ENCODE measurements around the gene NIT2.
"Not testable (repeated sequence)": the region's sequence is repeated elsewhere in the genome, so short reads cannot be mapped to it uniquely, and the experiment has no call there.

NIT2 gene

DNA sequence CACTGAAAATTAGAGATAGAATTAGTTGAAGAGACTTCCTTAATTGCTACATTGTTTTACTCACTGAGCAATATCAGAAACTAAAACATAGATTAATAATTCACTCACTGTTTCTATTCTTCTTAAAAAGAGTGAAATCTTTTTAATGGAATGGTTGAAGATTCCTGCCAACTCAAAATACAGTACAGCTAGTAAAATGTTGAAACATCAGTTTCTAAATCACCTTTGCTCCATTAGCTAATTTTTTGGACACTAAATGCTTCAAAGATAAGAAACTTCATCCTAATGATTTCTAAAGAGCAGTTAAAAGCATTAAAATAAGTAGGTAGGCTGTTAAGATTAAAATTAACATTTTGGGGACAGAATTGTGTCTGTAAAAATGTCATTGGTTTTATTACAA, 10.5 kb upstream of the NIT2 start:
- H3K27me3 ChIP-seq (ENCODE audit: control insufficient read depth, insufficient read depth, low read length) = no peaks in the 10 kb centered on the region

GRCh38 chr3:100325827-100326226, 8.7 kb upstream of the NIT2 start:
- Histone ChIP-seq H3K4me1 (ENCODE audit: control insufficient read depth, insufficient read depth, low read length) (no peaks in the 10 kb centered on the region), H3K27me3 (ENCODE audit: control insufficient read depth, insufficient read depth, low read length) (no peaks in the 10 kb centered on the region), H3K36me3 (ENCODE audit: control insufficient read depth, insufficient read depth, low read length) (no peaks in the 10 kb centered on the region), H3K9ac (ENCODE audit: low read length) (no peak overlapping the region), H3K9me3 (ENCODE audit: control insufficient read depth, low read length) (no peaks in the 10 kb centered on the region), H3K4me3 (ENCODE audit: low read length) (no peak overlapping the region)

More for the DNA sequence above, 10.5 kb upstream of the NIT2 start:
- Histone ChIP-seq H3K9me3 (ENCODE audit: control insufficient read depth, low read length) (no peaks in the 10 kb centered on the region), H3K9ac (ENCODE audit: low read length) (no peak overlapping the region), H3K36me3 (ENCODE audit: control insufficient read depth, insufficient read depth, low read length) (peaks cover 5% of the 10 kb centered on the region), H3K4me3 (ENCODE audit: low read length) (no peak overlapping the region), H3K4me1 (ENCODE audit: control insufficient read depth, insufficient read depth, low read length) (no peaks in the 10 kb centered on the region)

DNA sequence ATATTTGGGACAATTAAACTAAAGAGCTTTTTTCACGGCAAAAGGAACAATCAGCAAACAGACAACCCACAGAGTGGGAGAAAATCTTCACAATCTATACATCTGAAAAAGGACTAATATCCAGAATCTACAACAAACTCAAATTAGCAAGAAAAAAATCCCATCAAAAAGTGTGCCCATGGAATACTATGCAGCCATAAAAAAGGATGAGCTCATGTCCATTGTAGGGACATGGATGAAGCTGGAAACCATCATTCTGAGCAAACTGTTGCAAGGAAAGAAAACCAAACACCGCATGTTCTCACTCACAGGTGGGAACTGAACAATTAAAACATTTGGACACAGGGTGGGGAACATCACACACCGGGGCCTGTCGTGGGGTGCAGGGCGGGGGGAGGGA, 7.2 kb upstream of the NIT2 start:
- H3K36me3 ChIP-seq (ENCODE audit: control insufficient read depth, insufficient read depth, low read length); H3K4me1 ChIP-seq (ENCODE audit: control insufficient read depth, insufficient read depth, low read length); H3K27me3 ChIP-seq (ENCODE audit: control insufficient read depth, insufficient read depth, low read length); H3K4me3 ChIP-seq (ENCODE audit: low read length); H3K9ac ChIP-seq (ENCODE audit: low read length); H3K9me3 ChIP-seq (ENCODE audit: control insufficient read depth, low read length): not testable (repeated sequence)

GRCh38 chr3:100329800-100330489, 4.6 kb upstream of the NIT2 start:
- Histone ChIP-seq H3K36me3 (ENCODE audit: control insufficient read depth, insufficient read depth, low read length) (no peaks in the 10 kb centered on the region), H3K9me3 (ENCODE audit: control insufficient read depth, low read length) (no peaks in the 10 kb centered on the region), H3K9ac (ENCODE audit: low read length) (no peak overlapping the region), H3K4me1 (ENCODE audit: control insufficient read depth, insufficient read depth, low read length) (no peaks in the 10 kb centered on the region), H3K4me3 (ENCODE audit: low read length) (no peak overlapping the region), H3K27me3 (ENCODE audit: control insufficient read depth, insufficient read depth, low read length) (no peaks in the 10 kb centered on the region)

- H3K27me3 ChIP-seq (ENCODE audit: control insufficient read depth, insufficient read depth, low read length) = no peaks in the 10 kb centered on the region
- H3K4me1 ChIP-seq (ENCODE audit: control insufficient read depth, insufficient read depth, low read length) = peaks cover 4% of the 10 kb centered on the region
- no peaks in the 10 kb centered on the region for H3K36me3 ChIP-seq (ENCODE audit: control insufficient read depth, insufficient read depth, low read length)
- no peak overlapping the region for H3K4me3 ChIP-seq (ENCODE audit: low read length)
- H3K9ac ChIP-seq (ENCODE audit: low read length) = no peak overlapping the region
- H3K9me3 ChIP-seq (ENCODE audit: control insufficient read depth, low read length) = no peaks in the 10 kb centered on the region
These were observed 3.9 kb upstream of the NIT2 start for GRCh38 chr3:100330651-100331050.

DNA sequence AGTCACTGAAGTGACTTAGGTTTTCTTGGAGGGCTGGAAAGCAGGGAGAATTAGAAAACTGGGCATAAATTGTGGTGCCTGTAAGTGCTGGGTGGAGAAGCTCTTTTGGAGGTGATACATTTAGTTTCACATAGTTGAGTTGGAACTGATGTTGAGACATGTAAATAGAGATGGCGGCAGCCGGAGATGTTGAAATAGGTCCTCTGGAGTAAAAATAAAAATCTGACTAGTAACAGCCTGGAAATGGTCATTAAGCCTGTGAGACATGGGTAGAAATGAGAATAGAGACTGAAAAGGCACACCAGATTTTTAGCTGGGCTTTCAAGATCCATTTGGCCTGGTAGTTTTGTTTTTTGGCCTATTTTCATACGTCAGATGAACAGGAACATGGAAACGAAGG, 2.9 kb upstream of the NIT2 start:
- H3K27me3 ChIP-seq (ENCODE audit: control insufficient read depth, insufficient read depth, low read length) = no peaks in the 10 kb centered on the region
- no peak overlapping the region for H3K4me3 ChIP-seq (ENCODE audit: low read length)
- H3K9me3 ChIP-seq (ENCODE audit: control insufficient read depth, low read length) = no peaks in the 10 kb centered on the region
- H3K4me1 ChIP-seq (ENCODE audit: control insufficient read depth, insufficient read depth, low read length) = peaks cover 7% of the 10 kb centered on the region
- no peaks in the 10 kb centered on the region for H3K36me3 ChIP-seq (ENCODE audit: control insufficient read depth, insufficient read depth, low read length)
- no peak overlapping the region for H3K9ac ChIP-seq (ENCODE audit: low read length)

GRCh38 chr3:100333051-100333450, 1.5 kb upstream of the NIT2 start:
- Histone ChIP-seq H3K27me3 (ENCODE audit: control insufficient read depth, insufficient read depth, low read length) (no peaks in the 10 kb centered on the region), H3K4me3 (ENCODE audit: low read length) (no peak overlapping the region), H3K9me3 (ENCODE audit: control insufficient read depth, low read length) (no peaks in the 10 kb centered on the region), H3K9ac (ENCODE audit: low read length) (no peak overlapping the region), H3K36me3 (ENCODE audit: control insufficient read depth, insufficient read depth, low read length) (no peaks in the 10 kb centered on the region), H3K4me1 (ENCODE audit: control insufficient read depth, insufficient read depth, low read length) (peaks cover 7% of the 10 kb centered on the region)

DNA sequence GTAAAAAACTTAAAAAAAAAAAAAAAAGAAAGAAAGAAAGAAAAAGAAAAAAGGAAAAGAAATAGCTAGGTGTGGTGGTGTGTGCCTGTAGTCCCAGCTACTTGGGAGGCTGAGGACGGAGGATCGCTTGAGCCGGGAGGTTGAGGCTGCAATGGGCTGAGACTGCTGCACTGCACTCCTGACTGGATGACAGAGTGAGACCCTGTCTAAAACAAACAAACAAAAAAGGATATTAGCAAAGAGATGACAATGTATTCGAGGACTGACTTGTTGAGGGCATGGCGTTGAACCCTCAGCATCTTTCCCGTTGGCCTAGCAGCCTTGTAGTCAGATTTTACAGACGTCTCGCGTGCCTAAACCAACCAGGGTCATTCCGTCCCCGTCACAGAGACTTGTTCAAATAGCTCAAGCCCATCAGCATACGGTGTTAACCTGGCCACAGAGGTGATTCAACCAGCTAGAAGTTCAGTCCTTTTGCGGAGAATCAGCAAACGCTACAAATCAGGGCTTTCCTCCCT, 528 bp upstream of the NIT2 start:
- peaks cover 7% of the 10 kb centered on the region for H3K4me1 ChIP-seq (ENCODE audit: control insufficient read depth, insufficient read depth, low read length)
- H3K9me3 ChIP-seq (ENCODE audit: control insufficient read depth, low read length) = no peaks in the 10 kb centered on the region
- no peaks in the 10 kb centered on the region for H3K36me3 ChIP-seq (ENCODE audit: control insufficient read depth, insufficient read depth, low read length)
- H3K4me3 ChIP-seq (ENCODE audit: low read length) = peak overlapping the region; percentile 48
- H3K27me3 ChIP-seq (ENCODE audit: control insufficient read depth, insufficient read depth, low read length) = no peaks in the 10 kb centered on the region
- peak overlapping the region; percentile 61 for H3K9ac ChIP-seq (ENCODE audit: low read length)

DNA sequence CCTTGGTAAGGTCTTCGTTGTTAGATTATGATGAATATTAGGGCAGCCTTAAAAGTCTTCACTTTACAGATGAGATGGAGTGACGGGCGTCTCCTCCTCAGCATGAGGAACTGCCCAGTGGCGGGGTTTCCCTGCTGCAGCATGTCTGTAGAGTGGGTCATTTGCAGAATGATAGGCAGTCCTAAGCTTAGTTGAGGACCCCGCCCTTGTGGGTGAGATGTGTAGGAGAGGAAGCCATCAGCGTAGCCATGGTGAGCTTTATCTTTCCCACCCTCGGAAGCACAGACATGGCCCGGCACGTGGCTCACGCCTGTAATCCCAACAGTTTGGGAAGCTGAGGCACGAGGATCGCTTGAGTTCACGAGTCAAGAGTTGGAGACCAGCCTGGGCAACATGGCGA, 877 bp downstream of the NIT2 start:
- peak overlapping the region; percentile 61 for H3K9ac ChIP-seq (ENCODE audit: low read length)
- H3K4me1 ChIP-seq (ENCODE audit: control insufficient read depth, insufficient read depth, low read length) = peaks cover 7% of the 10 kb centered on the region
- no peaks in the 10 kb centered on the region for H3K27me3 ChIP-seq (ENCODE audit: control insufficient read depth, insufficient read depth, low read length)
- H3K9me3 ChIP-seq (ENCODE audit: control insufficient read depth, low read length) = no peaks in the 10 kb centered on the region
- no peaks in the 10 kb centered on the region for H3K36me3 ChIP-seq (ENCODE audit: control insufficient read depth, insufficient read depth, low read length)
- H3K4me3 ChIP-seq (ENCODE audit: low read length) = peak overlapping the region; percentile 48

DNA sequence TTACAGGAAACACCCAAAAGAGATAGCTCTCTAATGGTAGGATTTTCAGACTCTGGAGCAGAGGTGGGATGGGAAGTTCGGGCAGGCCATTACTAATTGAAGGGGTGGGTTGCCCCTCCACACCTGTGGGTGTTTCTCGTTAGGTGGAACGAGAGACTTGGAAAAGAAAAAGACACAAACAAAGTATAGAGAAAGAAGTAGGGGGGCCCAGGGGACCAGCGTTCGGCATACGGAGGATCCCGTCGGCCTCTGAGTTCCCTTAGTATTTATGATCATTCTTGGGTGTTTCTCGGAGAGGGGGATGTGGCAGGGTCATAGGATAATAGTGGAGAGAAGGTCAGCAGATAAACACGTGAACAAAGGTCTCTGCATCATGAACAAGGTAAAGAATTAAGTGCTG, 1.7 kb downstream of the NIT2 start:
- H3K9ac ChIP-seq (ENCODE audit: low read length); H3K4me1 ChIP-seq (ENCODE audit: control insufficient read depth, insufficient read depth, low read length); H3K4me3 ChIP-seq (ENCODE audit: low read length); H3K27me3 ChIP-seq (ENCODE audit: control insufficient read depth, insufficient read depth, low read length); H3K36me3 ChIP-seq (ENCODE audit: control insufficient read depth, insufficient read depth, low read length); H3K9me3 ChIP-seq (ENCODE audit: control insufficient read depth, low read length): not testable (repeated sequence)

- Histone ChIP-seq H3K36me3 (ENCODE audit: control insufficient read depth, insufficient read depth, low read length) (peaks cover 2% of the 10 kb centered on the region), H3K4me3 (ENCODE audit: low read length) (no peak overlapping the region), H3K9me3 (ENCODE audit: control insufficient read depth, low read length) (no peaks in the 10 kb centered on the region), H3K4me1 (ENCODE audit: control insufficient read depth, insufficient read depth, low read length) (peaks cover 7% of the 10 kb centered on the region), H3K9ac (ENCODE audit: low read length) (no peak overlapping the region), H3K27me3 (ENCODE audit: control insufficient read depth, insufficient read depth, low read length) (no peaks in the 10 kb centered on the region)
These were observed 4.4 kb downstream of the NIT2 start for GRCh38 chr3:100338911-100339310.

DNA sequence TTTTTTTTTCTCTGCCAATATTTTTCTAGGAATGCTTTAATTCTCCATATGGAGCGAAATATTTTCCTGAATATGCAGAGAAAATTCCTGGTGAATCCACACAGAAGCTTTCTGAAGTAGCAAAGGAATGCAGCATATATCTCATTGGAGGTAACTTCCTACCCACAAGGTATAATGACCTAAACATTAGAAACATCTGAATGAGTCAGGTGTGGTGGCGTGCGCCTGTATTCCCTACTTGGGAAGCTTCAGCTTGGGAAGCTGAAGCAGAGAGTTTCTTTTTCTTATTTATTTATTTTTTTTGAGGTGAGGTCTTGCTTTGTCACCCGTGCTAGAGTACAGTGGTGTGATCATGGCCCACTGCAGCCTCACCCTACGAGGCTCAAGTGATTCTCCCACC, 5.2 kb downstream of the NIT2 start:
- Histone ChIP-seq H3K4me1 (ENCODE audit: control insufficient read depth, insufficient read depth, low read length) (peaks cover 7% of the 10 kb centered on the region), H3K27me3 (ENCODE audit: control insufficient read depth, insufficient read depth, low read length) (no peaks in the 10 kb centered on the region)

GRCh38 chr3:100340527-100340926, 6.0 kb downstream of the NIT2 start:
- Histone ChIP-seq H3K9ac (ENCODE audit: low read length) (no peak overlapping the region), H3K4me1 (ENCODE audit: control insufficient read depth, insufficient read depth, low read length) (peaks cover 4% of the 10 kb centered on the region), H3K4me3 (ENCODE audit: low read length) (no peak overlapping the region), H3K9me3 (ENCODE audit: control insufficient read depth, low read length) (no peaks in the 10 kb centered on the region), H3K36me3 (ENCODE audit: control insufficient read depth, insufficient read depth, low read length) (peaks cover 5% of the 10 kb centered on the region), H3K27me3 (ENCODE audit: control insufficient read depth, insufficient read depth, low read length) (no peaks in the 10 kb centered on the region)

More for the DNA sequence above, 5.2 kb downstream of the NIT2 start:
- no peak overlapping the region for H3K9ac ChIP-seq (ENCODE audit: low read length)
- H3K4me3 ChIP-seq (ENCODE audit: low read length) = no peak overlapping the region
- H3K36me3 ChIP-seq (ENCODE audit: control insufficient read depth, insufficient read depth, low read length) = peaks cover 5% of the 10 kb centered on the region
- H3K9me3 ChIP-seq (ENCODE audit: control insufficient read depth, low read length) = no peaks in the 10 kb centered on the region

Data from mucosa of stomach (tissue), 1 donor.